RWPE2 (cell line): ENCODE data around the gene WIZ.

ENCODE experiments used
- ATAC-seq: fragments of 200-7000 bp; cut with Tn5 transposase; 3 replicates; pipeline ENCODE4 v1.9.1; 2021; ENCODE audit warnings: low read depth
- DNase-seq: peaks from one replicate; pipeline ENCODE4 v3.0.0-alpha.2; 2020; ENCODE audit warnings: low spot score
- H3K27ac ChIP-seq: fragments of 450-650 bp; 2 replicates; pipeline ENCODE4 v1.5.1; 2017; ENCODE audit warnings: mild to moderate bottlenecking; ENCODE audit not compliant: poor library complexity, severe bottlenecking
- H3K27me3 ChIP-seq: fragments of 250-450 bp; sonication (Bioruptor Pico); 2 replicates; pipeline ENCODE4 v1.5.1; 2021; ENCODE audit warnings: mild to moderate bottlenecking, moderate library complexity; ENCODE audit not compliant: insufficient read depth, poor library complexity, severe bottlenecking
- H3K36me3 ChIP-seq: fragments of 250-450 bp; sonication (Bioruptor Pico); 2 replicates; pipeline ENCODE4 v1.5.1; 2020; ENCODE audit warnings: low read depth, mild to moderate bottlenecking, moderate library complexity
- H3K4me1 ChIP-seq: fragments of 250-450 bp; sonication (Bioruptor Pico); 2 replicates; pipeline ENCODE4 v1.5.1; 2021; ENCODE audit warnings: mild to moderate bottlenecking, moderate library complexity; ENCODE audit not compliant: insufficient read depth, poor library complexity, severe bottlenecking
- H3K4me3 ChIP-seq: fragments of 250-450 bp; sonication (Bioruptor Pico); 2 replicates; pipeline ENCODE4 v1.5.1; 2021; ENCODE audit warnings: mild to moderate bottlenecking, moderate library complexity; ENCODE audit not compliant: severe bottlenecking
- H3K9me3 ChIP-seq: fragments of 250-450 bp; sonication (Bioruptor Pico); 2 replicates; pipeline ENCODE4 v1.5.1; 2021; ENCODE audit warnings: mild to moderate bottlenecking, moderate library complexity; ENCODE audit not compliant: severe bottlenecking
- TF ChIP-seq, protein P1 (sequence below): fragments of 450-650 bp; IDR thresholded peaks from one replicate; pipeline ENCODE4 v1.5.1; 2017; ENCODE audit warnings: mild to moderate bottlenecking, moderate library complexity; ENCODE audit not compliant: poor library complexity, severe bottlenecking

The WIZ gene, protein sequence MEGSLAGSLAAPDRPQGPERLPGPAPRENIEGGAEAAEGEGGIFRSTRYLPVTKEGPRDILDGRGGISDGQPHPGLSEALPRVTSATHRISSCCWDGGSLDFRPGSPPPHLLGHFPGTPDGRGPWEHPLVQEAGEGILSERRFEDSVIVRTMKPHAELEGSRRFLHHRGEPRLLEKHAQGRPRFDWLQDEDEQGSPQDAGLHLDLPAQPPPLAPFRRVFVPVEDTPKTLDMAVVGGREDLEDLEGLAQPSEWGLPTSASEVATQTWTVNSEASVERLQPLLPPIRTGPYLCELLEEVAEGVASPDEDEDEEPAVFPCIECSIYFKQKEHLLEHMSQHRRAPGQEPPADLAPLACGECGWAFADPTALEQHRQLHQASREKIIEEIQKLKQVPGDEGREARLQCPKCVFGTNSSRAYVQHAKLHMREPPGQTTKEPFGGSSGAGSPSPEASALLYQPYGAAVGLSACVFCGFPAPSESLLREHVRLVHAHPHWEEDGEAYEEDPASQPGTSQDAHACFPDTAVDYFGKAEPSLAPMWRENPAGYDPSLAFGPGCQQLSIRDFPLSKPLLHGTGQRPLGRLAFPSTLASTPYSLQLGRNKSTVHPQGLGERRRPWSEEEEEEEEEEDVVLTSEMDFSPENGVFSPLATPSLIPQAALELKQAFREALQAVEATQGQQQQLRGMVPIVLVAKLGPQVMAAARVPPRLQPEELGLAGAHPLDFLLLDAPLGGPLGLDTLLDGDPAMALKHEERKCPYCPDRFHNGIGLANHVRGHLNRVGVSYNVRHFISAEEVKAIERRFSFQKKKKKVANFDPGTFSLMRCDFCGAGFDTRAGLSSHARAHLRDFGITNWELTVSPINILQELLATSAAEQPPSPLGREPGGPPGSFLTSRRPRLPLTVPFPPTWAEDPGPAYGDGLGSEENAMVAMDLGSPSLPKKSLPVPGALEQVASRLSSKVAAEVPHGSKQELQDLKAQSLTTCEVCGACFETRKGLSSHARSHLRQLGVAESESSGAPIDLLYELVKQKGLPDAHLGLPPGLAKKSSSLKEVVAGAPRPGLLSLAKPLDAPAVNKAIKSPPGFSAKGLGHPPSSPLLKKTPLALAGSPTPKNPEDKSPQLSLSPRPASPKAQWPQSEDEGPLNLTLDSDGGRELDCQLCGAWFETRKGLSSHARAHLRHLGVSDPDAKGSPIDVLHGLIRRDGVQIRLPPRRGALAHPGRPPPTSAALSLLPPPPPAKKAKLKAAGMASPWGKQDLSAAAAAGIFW (N-terminal part only)

DNA sequence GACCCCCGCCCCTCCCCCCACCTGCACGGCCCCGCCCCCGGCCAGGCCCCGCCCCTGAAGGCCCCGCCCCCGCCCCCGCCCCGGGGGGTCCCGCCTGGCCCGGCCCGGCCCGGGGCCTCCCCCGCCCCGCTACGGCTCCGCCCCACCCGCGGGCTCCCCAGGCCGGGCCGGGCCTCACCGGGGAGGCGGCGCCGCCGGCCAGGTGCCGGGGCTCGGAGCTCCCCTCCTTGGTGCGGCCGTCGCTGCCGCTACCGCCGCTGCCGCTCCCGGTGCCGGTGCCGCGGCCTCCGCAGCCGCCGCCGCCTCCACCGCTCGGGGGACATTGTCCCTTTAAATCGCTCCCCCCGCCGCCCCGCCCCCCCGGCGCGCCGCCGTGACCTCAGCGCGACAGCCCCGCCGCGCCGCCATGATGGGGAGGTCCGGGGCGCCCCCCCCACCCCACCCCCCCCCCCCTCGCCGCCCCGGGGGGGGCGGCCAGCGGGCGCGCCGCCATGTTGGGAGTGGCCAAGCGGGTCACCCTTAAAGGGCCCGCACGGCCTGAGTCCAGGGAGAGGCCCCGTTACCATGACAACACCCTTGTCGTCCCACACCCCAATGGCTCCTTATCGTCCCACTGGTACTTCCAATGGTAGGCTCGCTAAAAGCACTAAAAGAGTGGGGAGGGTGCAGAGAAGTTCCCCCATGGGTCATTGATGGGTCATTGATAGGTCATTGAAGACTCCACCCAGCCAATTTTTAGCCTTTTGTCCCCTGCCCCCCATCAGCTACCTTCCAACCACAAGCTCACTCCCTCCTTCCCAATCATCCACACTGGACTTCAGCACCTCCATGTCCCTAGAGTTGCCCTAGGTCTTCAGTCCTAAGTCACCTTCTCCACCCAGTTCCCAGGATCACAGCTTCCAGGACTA is at the start of gene WIZ:
WIZ (minus strand) TSS at position 337 of the 908 bp plus-strand sequence. CDS start 1,649 bp downstream, outside the sequence.
- ATAC-seq: no peak
- peak within 1 kb of the TSS; percentile 15 for H3K27ac ChIP-seq

DNA sequence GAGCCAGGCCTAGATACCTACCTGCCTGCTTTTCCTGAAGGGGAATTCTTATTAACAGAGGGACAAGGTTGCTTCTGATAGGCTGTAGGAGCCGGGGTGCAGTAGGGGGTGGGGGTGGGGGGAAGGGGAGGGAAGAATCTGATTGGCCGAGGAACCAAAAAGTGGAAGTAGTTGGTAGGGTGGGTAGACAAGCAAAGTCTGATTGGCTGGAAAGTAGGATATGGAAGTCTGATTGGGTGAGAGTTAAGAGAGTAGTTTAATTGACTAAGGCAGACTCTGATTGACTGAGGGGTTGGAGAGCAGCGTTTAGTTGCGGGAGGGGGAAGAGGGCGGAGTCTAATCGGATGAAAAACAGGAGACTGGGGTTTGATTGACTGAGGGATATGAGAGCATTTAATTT is 49.2 kb upstream of the WIZ start:
- H3K4me3 ChIP-seq: no peak overlapping the region
- no peak for ATAC-seq
- H3K9me3 ChIP-seq: no peaks in the 10 kb centered on the region
- H3K27ac ChIP-seq: no peak overlapping the region
- no peaks in the 10 kb centered on the region for H3K4me1 ChIP-seq
- no peaks in the 10 kb centered on the region for H3K27me3 ChIP-seq
- no peaks in the 10 kb centered on the region for H3K36me3 ChIP-seq
- DNase-seq: no peak
- TF ChIP-seq, protein P1, sequence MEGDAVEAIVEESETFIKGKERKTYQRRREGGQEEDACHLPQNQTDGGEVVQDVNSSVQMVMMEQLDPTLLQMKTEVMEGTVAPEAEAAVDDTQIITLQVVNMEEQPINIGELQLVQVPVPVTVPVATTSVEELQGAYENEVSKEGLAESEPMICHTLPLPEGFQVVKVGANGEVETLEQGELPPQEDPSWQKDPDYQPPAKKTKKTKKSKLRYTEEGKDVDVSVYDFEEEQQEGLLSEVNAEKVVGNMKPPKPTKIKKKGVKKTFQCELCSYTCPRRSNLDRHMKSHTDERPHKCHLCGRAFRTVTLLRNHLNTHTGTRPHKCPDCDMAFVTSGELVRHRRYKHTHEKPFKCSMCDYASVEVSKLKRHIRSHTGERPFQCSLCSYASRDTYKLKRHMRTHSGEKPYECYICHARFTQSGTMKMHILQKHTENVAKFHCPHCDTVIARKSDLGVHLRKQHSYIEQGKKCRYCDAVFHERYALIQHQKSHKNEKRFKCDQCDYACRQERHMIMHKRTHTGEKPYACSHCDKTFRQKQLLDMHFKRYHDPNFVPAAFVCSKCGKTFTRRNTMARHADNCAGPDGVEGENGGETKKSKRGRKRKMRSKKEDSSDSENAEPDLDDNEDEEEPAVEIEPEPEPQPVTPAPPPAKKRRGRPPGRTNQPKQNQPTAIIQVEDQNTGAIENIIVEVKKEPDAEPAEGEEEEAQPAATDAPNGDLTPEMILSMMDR: no peak

More for the DNA sequence above, at the start of gene WIZ:
- Histone ChIP-seq H3K4me3 (peak within 1 kb of the TSS; percentile 74), H3K36me3 (no peaks in the 10 kb centered on the region), H3K9me3 (no peaks in the 10 kb centered on the region), H3K4me1 (no peaks in the 10 kb centered on the region), H3K27me3 (no peaks in the 10 kb centered on the region)
- TF ChIP-seq, protein P1: no peak
- DNase-seq: peak; percentile 74

DNA sequence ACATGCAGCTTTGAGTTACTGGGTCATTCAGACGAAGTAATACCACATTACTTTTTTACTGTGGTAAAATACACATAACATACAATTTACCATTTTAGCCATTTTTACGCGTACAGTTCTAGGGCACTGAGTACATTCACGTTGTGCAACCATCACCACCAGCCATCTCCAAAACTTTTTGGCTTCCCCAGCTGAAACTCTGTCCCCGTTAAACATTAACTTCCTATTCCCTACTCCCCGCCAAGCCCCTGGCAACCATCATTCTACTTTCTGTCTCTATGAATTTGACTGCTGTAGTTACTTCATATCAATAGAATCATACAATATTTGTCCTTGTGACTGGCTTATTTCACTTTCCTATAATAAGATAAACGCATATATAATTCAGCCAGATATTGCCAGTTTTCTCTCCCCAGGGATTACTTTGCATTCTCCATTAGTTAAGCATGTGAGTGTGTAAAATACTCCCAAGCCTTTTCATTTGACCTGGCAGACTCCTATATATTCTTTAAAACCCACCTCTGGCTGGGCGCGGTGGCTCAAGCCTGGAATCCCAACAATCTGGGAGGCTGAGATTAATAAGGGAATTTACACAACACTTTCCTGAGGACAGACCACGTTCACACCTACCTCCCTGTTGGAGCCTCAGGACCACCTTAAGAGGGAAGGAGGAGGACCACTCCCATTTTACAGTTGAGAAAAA is 48.6 kb upstream of the WIZ start:
- no peaks in the 10 kb centered on the region for H3K4me1 ChIP-seq
- no peaks in the 10 kb centered on the region for H3K9me3 ChIP-seq
- ATAC-seq: no peak
- DNase-seq: no peak
- H3K4me3 ChIP-seq: no peak overlapping the region
- TF ChIP-seq, protein P1: no peak
- no peaks in the 10 kb centered on the region for H3K36me3 ChIP-seq
- H3K27ac ChIP-seq: no peak overlapping the region
- no peaks in the 10 kb centered on the region for H3K27me3 ChIP-seq

DNA sequence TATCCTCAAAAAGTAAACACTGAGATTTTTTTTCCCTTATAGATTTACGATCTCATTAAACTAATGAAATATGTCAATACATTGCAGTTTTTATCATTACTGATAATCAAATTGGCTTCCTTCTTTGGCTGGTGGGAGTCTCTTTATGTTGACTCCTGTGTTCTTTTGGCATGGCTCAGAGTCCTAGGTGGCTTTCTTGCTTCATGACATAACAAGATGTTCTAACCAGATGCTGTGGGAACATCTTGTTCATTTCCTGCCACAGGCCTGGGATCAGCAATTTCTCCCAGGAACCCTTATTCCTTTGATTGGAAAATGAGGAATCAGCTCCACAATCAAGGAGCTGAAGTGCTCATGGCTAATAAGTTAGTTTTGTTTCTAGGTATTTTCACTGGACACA is 45.4 kb upstream of the WIZ start:
- TF ChIP-seq, protein P1: no peak
- Histone ChIP-seq H3K27me3 (no peaks in the 10 kb centered on the region), H3K9me3 (no peaks in the 10 kb centered on the region), H3K36me3 (no peaks in the 10 kb centered on the region), H3K27ac (no peak overlapping the region), H3K4me1 (no peaks in the 10 kb centered on the region), H3K4me3 (no peak overlapping the region)
- DNase-seq (no peak), ATAC-seq (no peak)
